ELF-1 (cell line): ENCODE data around the gene PLEKHM3.
"Not testable (repeated sequence)": the region's sequence is repeated elsewhere in the genome, so short reads cannot be mapped to it uniquely, and the experiment has no call there.

ENCODE experiments used
- DNase-seq: peaks from one replicate; pipeline ENCODE4 v3.0.0-alpha.2; 2016; ENCODE audit warnings: low read depth, low spot score

The PLEKHM3 gene

DNA sequence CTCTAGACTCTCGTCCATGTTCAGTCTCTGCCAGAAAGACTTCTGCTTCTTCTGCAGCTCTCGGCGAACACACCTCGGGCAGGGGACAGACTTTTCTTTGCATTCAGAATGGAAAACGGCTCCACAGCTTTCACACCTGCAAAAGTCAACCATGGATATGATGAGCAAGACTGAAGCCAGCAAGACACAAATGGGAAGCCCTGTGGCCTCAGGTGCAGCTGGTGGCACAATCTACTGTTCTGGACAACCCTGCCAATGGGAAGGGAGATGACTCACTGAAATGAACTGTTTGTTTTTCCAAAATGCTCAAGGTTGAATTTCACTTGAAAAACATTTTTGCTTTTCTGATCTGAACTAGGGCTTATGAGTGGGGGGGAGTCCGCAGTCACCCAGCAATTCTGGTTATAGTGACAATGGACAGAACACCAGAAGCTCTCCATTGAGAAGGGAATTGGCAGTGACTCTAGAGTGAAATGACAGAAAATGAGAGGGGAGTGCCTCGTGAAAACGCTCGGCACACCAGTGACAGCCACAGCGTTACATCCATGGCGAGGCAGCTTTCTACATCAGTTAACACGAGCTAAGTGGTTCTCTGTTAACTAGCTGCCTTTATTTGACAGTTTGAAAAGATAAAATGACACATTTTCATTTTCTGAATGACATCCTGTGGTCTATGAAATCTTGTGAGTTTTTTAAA lies 196.8 kb downstream of the PLEKHM3 start:
- no peak for DNase-seq

- no peak for DNase-seq
Observed at GRCh38 chr2:207825978-207826377, 199.3 kb downstream of the PLEKHM3 start.

DNA sequence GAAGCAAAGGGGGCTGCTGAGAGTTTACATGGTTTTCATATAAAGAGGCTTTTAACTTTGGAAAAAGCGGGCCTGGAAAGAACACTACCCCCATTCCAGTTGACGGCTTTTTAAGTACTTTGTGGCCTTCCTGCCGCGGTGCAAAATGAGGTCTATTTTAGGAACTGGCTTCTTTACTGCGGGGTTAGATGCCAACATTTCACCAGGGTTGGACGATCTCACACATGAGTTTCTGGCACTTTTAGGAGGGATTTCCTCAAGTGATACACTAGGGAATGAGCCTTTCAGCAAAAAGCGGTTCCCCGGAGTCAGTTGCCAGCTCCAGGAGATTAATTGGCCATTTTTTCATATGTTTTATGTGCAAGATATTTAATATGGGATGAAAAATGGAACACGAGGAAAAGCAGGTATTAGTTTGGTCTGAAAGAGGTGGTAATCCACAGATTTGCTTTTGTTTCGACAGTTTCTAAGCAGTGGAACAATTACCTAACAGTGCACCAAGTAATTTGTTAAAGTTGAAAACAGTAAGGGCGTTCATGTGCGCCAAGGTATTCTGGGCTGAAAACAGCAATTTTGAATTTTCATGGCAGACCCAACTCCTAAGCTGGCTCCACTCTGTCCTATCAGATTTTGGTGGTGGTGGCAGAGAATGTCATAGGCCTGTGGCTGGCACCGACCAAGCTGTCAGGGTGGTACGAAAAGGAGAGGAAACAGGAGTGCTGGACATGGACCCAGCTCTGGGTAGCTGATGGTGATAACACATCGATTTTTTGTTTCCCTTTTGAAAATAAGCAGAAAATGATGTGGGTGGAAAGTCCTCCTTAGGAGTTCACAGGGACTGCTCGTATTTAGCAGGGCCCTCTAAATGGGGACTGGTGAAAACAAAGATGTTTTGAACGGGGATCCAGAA lies 200.0 kb downstream of the PLEKHM3 start:
- DNase-seq: no peak

- DNase-seq: no peak
Observed at GRCh38 chr2:207823865-207824264, 201.5 kb downstream of the PLEKHM3 start.

GRCh38 chr2:207819839-207820784 lies 205.2 kb downstream of the PLEKHM3 start:
- DNase-seq: no peak

DNA sequence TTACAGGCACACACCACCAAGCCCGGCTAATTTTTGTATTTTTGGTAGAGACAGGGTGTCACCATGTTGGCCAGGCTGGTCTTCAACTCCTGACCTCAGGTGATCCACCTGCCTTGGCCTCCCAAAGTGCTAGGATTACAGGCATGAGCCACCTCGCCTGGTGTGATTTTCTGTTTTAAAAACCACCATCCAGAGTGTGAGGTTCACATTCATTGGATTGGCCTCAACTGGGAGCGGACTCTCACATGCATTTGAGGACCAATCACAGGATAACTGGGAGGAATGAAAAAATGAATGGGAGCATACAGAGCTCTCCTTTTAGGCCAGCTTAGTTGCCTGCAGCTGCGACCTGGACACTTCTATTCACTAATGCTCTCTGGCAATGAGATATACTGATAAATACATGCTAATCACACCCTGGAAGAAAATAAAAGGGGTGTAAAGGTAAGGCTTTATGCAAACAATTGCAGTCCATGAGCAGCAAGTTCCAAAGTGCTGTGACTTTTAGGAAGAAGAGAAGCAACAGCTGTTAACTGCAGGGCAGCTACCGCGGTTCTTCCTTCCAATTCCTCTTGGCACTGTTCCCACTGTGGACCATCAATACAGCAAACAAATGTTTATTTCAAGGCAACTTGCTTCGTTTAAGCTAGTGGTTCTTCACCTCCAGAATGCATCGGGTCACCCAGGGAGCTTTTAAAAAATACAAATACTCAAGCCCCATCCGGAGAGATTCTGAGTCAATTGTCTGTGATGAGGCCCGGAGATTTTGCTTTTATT lies 206.1 kb downstream of the PLEKHM3 start:
- DNase-seq: no peak

- no peak for DNase-seq
Observed at GRCh38 chr2:207816546-207816945, 208.8 kb downstream of the PLEKHM3 start.

GRCh38 chr2:207815254-207815653 lies 210.1 kb downstream of the PLEKHM3 start:
- no peak for DNase-seq

GRCh38 chr2:207813942-207814341 lies 211.4 kb downstream of the PLEKHM3 start:
- peak; percentile 49 for DNase-seq

DNA sequence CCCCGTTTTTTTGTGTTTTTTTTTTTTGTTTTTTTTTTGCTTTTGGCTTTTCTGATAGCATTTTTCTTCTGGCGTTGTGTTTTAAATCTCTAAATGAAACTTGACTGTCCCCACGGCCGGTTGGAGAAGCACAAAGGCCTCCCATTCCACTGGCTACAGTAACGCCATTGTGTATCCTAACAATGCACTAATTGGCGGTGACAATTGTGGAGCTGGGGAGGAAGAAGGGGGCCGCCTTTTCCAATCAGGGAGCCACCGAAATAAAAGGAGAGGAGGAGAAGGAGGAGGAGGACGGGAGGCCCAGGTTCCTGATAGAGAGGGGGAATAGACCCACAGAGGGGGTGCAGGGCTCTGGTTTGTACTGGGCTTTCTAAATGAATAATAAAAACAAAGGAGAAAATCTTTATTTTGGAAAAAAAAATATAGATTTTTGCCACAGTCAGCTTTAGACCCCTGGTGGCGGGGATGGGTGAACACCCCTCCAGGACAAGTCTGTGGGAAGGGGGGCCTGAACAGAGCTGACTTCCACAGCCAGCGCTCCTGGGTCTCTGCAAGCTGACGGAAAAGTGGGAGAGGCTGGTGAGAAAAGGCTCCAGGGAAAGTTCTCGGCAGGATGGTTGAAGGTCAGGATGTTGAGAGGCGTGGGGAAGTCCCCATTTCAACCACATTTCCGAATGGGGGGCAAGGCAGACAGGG lies 212.0 kb downstream of the PLEKHM3 start:
- peak; percentile 62 for DNase-seq

GRCh38 chr2:207812726-207813080 lies 212.6 kb downstream of the PLEKHM3 start:
- no peak for DNase-seq

DNA sequence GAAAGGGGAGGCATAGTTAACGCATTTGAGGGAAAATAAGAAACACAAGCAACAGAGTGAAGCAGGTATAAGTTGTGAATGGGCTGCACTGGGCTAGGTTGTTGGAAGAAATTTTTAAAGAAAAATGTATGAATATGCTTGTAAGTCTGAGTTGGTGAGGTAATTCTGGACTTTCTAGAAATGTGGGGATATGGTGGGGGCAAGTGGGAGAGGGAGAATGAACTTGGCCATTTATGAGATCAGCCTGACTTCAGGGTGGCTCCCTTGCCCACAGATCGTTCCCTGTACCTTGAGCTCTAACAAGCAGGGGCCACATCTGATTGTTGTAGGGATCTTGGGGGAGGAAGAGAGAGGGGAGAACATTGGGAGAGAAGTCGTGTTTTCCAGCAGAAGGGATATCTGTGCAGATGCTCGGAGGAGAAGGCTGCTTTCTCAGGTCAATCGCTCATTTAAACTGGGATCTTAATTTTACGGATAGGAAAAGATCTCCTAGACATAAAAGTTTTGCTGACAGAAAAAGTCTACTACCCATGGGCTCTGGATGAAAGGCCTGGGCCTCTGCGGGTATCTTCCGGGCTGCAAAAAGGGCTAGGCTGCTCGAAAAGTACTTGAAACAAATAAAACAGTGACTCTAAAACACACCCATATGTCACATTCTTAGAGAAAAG lies 213.1 kb downstream of the PLEKHM3 start:
- peak; percentile 25 for DNase-seq

- not testable (repeated sequence) for DNase-seq
Observed at GRCh38 chr2:207811658-207812057, 213.7 kb downstream of the PLEKHM3 start.

- peak; percentile 12 for DNase-seq
Observed at GRCh38 chr2:207810200-207810788, 215.0 kb downstream of the PLEKHM3 start.

GRCh38 chr2:207808119-207808518 lies 217.2 kb downstream of the PLEKHM3 start:
- no peak for DNase-seq

- DNase-seq: no peak
Observed at GRCh38 chr2:207807516-207807915, 217.8 kb downstream of the PLEKHM3 start.

GRCh38 chr2:207805566-207806226 lies 219.6 kb downstream of the PLEKHM3 start:
- no peak for DNase-seq

DNA sequence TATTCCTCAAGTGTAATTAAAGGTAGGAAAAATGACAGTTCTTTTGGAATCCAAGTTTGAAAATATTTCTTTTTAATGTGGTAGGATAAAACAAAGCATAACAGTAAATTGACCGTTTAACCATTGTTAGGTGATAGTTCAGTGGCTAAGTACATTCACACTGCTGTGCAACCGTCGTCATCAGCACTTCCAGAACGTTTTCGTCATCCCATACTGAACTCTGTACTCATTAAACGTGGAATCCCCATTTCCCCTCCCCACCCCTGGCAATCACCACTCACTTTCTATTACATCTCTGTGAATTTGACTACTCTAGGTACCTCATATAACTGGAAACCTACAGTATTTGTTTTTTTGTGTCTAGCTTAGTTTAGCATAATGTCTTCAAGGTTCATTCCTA lies 222.7 kb downstream of the PLEKHM3 start:
- DNase-seq: no peak

GRCh38 chr2:207801259-207801658 lies 224.1 kb downstream of the PLEKHM3 start:
- no peak for DNase-seq
